Activated CD8-positive, alpha-beta T cell treated with anti-CD3 and anti-CD28 coated beads for 36 hours (primary cell): Measurements from ENCODE around the gene ATXN1. TPM values are rescaled to one million over a fixed set of nuclear protein-coding genes. Genes with fewer than 3 reads are reported as not detected.

ENCODE experiments used
- ATAC-seq: fragments of 200-7000 bp; cut with Tn5 transposase; one replicate; pipeline ENCODE4 v1.10.0; 2021; ENCODE audit warnings: mild to moderate bottlenecking, moderate library complexity
- CTCF ChIA-PET: fragments of 350-600 bp; sonication (Branson Sonifier 250); formaldehyde crosslinking; loops from one replicate; lab custom pipeline; 2021; ENCODE audit warnings: antibody characterized with exemption; lab: Charles Lee
- POLR2A ChIA-PET: fragments of 350-600 bp; sonication (Branson Sonifier 250); formaldehyde crosslinking; loops from one replicate; lab custom pipeline; 2021; ENCODE audit warnings: antibody characterized with exemption; lab: Charles Lee
- DNase-seq: peaks from one replicate; pipeline ENCODE4 v3.0.0-alpha.2; 2020
- H3K27ac Mint-ChIP-seq: one replicate; pipeline ENCODE4 v1.8.0; 2021; ENCODE audit warnings: mild to moderate bottlenecking, mixed read lengths
- H3K27me3 Mint-ChIP-seq: one replicate; pipeline ENCODE4 v1.8.0; 2021; ENCODE audit warnings: mixed read lengths
- H3K36me3 Mint-ChIP-seq: one replicate; pipeline ENCODE4 v1.8.0; 2021; ENCODE audit warnings: low read depth, mixed read lengths
- H3K4me1 Mint-ChIP-seq: one replicate; pipeline ENCODE4 v1.8.0; 2021; ENCODE audit warnings: low read depth, mixed read lengths
- H3K4me3 Mint-ChIP-seq: one replicate; pipeline ENCODE4 v1.8.0; 2021; ENCODE audit warnings: mild to moderate bottlenecking, moderate library complexity, mixed read lengths
- H3K9me3 Mint-ChIP-seq: one replicate; pipeline ENCODE4 v1.8.0; 2021; ENCODE audit warnings: mixed read lengths
- CTCF ChIP-seq: fragments of 200-600 bp; IDR thresholded peaks from one replicate; pipeline ENCODE4 v1.8.0; 2022; ENCODE audit warnings: antibody characterized with exemption, mild to moderate bottlenecking
- intact Hi-C: fragments of 100-400 bp; cut with micrococcal nuclease; formaldehyde crosslinking; loops from one replicate; pipeline ENCODE4 v1.10.0; 2022
- total RNA-seq, 2 experiments: library from RNA; stranded (reverse); gene quantifications; one replicate each; pipeline ENCODE4 v1.2.3, GENCODE V29; 2021

Gene ATXN1
- total RNA-seq, 2 experiments from 2014 or later = 35.4 to 40.8 TPM

GRCh38 chr6:16656451-16656850 lies 104.8 kb downstream of the ATXN1 start:
- TF ChIP-seq CTCF = no peak
- ChIA-PET POLR2A (interaction anchor here (0.6 to 6.5 kb wide), 2 partner anchors 102 to 106 kb away, joined by 3 to 41 read pairs; partner anchors contain the start of gene ATXN1), CTCF (no interaction called here)
- H3K27me3 Mint-ChIP-seq = no peaks in the 10 kb centered on the region
- no peak overlapping the region for H3K4me3 Mint-ChIP-seq
- ATAC-seq (peak; percentile 5), DNase-seq (no peak)
- peaks cover 44% of the 10 kb centered on the region for H3K36me3 Mint-ChIP-seq
- peak overlapping the region; percentile 61 for H3K27ac Mint-ChIP-seq
- peaks cover 85% of the 10 kb centered on the region for H3K4me1 Mint-ChIP-seq
- intact Hi-C loops = loop anchor here (5.0 to 10.0 kb wide), 4 partner anchors 41 to 172 kb away; no protein-coding TSS in a partner anchor
- H3K9me3 Mint-ChIP-seq = peaks cover 2% of the 10 kb centered on the region

- DNase-seq (peak; percentile 35), ATAC-seq (peak; percentile 14)
- peaks cover 50% of the 10 kb centered on the region for H3K36me3 Mint-ChIP-seq
- TF ChIP-seq CTCF = no peak
- no peaks in the 10 kb centered on the region for H3K9me3 Mint-ChIP-seq
- H3K27me3 Mint-ChIP-seq = no peaks in the 10 kb centered on the region
- intact Hi-C loops = loop anchor here (5.0 to 10.0 kb wide), 4 partner anchors 43 to 170 kb away; no protein-coding TSS in a partner anchor
- H3K4me1 Mint-ChIP-seq = peaks cover 78% of the 10 kb centered on the region
- H3K4me3 Mint-ChIP-seq = no peak overlapping the region
- CTCF ChIA-PET = interaction anchor here (0.6 kb wide), 1 partner anchor 92 kb away, joined by 3 read pairs; no protein-coding TSS in a partner anchor
- H3K27ac Mint-ChIP-seq = peak overlapping the region; percentile 79
- POLR2A ChIA-PET = interaction anchor here (6.5 kb wide), 1 partner anchor 108 kb away, joined by 41 read pairs; the partner anchor contains the start of gene ATXN1
These were observed 106.6 kb downstream of the ATXN1 start for GRCh38 chr6:16654701-16655100.

- POLR2A ChIA-PET = interaction anchor here (1.8 kb wide), 1 partner anchor 18 kb away, joined by 6 read pairs; no protein-coding TSS in a partner anchor
- Mint-ChIP-seq H3K27ac (no peak overlapping the region), H3K9me3 (no peaks in the 10 kb centered on the region), H3K27me3 (no peaks in the 10 kb centered on the region), H3K36me3 (peaks cover 50% of the 10 kb centered on the region), H3K4me3 (no peak overlapping the region), H3K4me1 (peaks cover 64% of the 10 kb centered on the region)
- ATAC-seq (no peak), DNase-seq (no peak)
- CTCF ChIA-PET = interaction anchor here (4.2 kb wide), 1 partner anchor 110 kb away, joined by 31 read pairs; the partner anchor contains the start of gene ATXN1
- TF ChIP-seq CTCF = no peak
- intact Hi-C loops = loop anchor here (10.0 kb wide), 2 partner anchors 138 to 168 kb away; no protein-coding TSS in a partner anchor
These were observed 108.0 kb downstream of the ATXN1 start for GRCh38 chr6:16653226-16653625.

GRCh38 chr6:16651871-16652270 lies 109.4 kb downstream of the ATXN1 start:
- H3K9me3 Mint-ChIP-seq = no peaks in the 10 kb centered on the region
- intact Hi-C loops = loop anchor here (10.0 kb wide), 2 partner anchors 137 to 167 kb away; no protein-coding TSS in a partner anchor
- ATAC-seq (peak; percentile 85), DNase-seq (no peak)
- ChIA-PET POLR2A (interaction anchor here (0.6 to 1.8 kb wide), 5 partner anchors 17 to 1321 kb away, joined by 3 to 6 read pairs (median 3); no protein-coding TSS in a partner anchor), CTCF (interaction anchor here (0.7 to 4.2 kb wide), 4 partner anchors 11 to 248 kb away, joined by 3 to 31 read pairs (median 5); partner anchors contain the start of gene ATXN1)
- TF ChIP-seq CTCF = no peak
- peaks cover 50% of the 10 kb centered on the region for H3K4me1 Mint-ChIP-seq
- peak overlapping the region; percentile 4 for H3K27ac Mint-ChIP-seq
- peaks cover 44% of the 10 kb centered on the region for H3K36me3 Mint-ChIP-seq
- no peak overlapping the region for H3K4me3 Mint-ChIP-seq
- no peaks in the 10 kb centered on the region for H3K27me3 Mint-ChIP-seq

- intact Hi-C loops = loop anchor here (10.0 kb wide), 2 partner anchors 135 to 165 kb away; no protein-coding TSS in a partner anchor
- no peak for ATAC-seq
- TF ChIP-seq CTCF = no peak
- Mint-ChIP-seq H3K9me3 (no peaks in the 10 kb centered on the region), H3K4me1 (peaks cover 37% of the 10 kb centered on the region), H3K36me3 (peaks cover 37% of the 10 kb centered on the region), H3K27ac (no peak overlapping the region), H3K27me3 (no peaks in the 10 kb centered on the region), H3K4me3 (no peak overlapping the region)
- no peak for DNase-seq
- ChIA-PET CTCF (interaction anchor here (1.1 to 4.2 kb wide), 2 partner anchors 113 to 318 kb away, joined by 3 to 31 read pairs; partner anchors contain the start of gene ATXN1), POLR2A (interaction anchor here (1.0 kb wide), 1 partner anchor 63 kb away, joined by 3 read pairs; no protein-coding TSS in a partner anchor)
These were observed 111.4 kb downstream of the ATXN1 start for GRCh38 chr6:16649890-16650289.
